ENCODE measurements around the gene SSH2.

DNA sequence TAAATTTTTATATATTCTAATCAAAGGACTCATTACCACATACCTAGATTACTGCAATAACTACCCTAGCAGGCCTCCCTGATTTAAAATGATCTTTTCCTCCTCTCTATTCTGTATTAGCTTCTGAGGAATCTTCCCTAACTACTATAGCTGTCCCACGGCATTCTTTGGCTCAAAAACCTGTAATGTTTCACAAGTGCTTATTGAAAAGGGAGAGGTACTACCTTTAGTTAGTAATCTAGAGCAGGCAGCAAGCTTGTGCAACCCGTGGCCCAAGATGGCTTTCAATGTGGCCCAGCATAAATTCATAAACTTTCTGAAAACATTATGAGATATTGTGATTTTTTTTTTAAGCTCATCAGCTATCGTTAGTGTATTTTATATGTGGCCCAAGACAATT, 236.3 kb downstream of the SSH2 start:
- TF ChIP-seq CTCF (conservative IDR thresholded peaks at IDR 0.05; ENCODE audit: low read depth, low read length) (no peak), EZH2 (IDR thresholded peaks at IDR 0.05; ENCODE audit: low read length, unreplicated experiment) (no peak), EZH2phosphoT487 (IDR thresholded peaks at IDR 0.05; ENCODE audit: borderline replicate concordance, low read length) (no peak)

Measured in PC-3 (cell line).